Left ventricle myocardium inferior (tissue), 1 donor: ENCODE results near the gene WDR36. TPM values are rescaled to one million over a fixed set of nuclear protein-coding genes. Genes with fewer than 3 reads are reported as not detected.

Source experiments
- DNase-seq: peaks from one replicate; pipeline ENCODE4 v3.0.0-alpha.2; 2020
- H3K27ac ChIP-seq: fragments of 200-600 bp; replicated peaks from 2 replicates; pipeline ENCODE4 v1.8.0; 2021
- H3K27me3 ChIP-seq: fragments of 200-600 bp; 2 replicates; pipeline ENCODE4 v1.8.0; 2021; ENCODE audit warnings: low read depth
- H3K36me3 ChIP-seq: fragments of 200-600 bp; 2 replicates; pipeline ENCODE4 v1.8.0; 2021
- H3K4me1 ChIP-seq: fragments of 200-600 bp; 2 replicates; pipeline ENCODE4 v1.8.0; 2021
- H3K4me3 ChIP-seq: fragments of 200-600 bp; 2 replicates; pipeline ENCODE4 v1.8.0; 2021; ENCODE audit warnings: mild to moderate bottlenecking, moderate library complexity
- H3K9me3 ChIP-seq: fragments of 200-600 bp; replicated peaks from 2 replicates; pipeline ENCODE4 v1.8.0; 2021
- intact Hi-C: fragments of 100-400 bp; cut with micrococcal nuclease; formaldehyde crosslinking; loops from one replicate; pipeline ENCODE4 v1.11.0; 2022
- total RNA-seq: library from RNA; stranded (reverse); fragmentation: NEBNext Ultra II Directional; extraction: Animal tissue kit (Norgen Biotek cat#: 25700); gene quantifications from one replicate; pipeline ENCODE4 v1.2.1, GENCODE V29; 2021
- TF ChIP-seq, protein P1 (sequence below): fragments of 200-600 bp; IDR thresholded peaks from 2 replicates; pipeline ENCODE4 v1.8.0; 2021; ENCODE audit warnings: antibody characterized with exemption, mild to moderate bottlenecking, borderline replicate concordance
- donor health status: DM: no; HTN: yes; CAD: no; lungs with severe emphysema.

WDR36 gene
- total RNA-seq, 1 donor from 2014 or later = 11.8 TPM

DNA sequence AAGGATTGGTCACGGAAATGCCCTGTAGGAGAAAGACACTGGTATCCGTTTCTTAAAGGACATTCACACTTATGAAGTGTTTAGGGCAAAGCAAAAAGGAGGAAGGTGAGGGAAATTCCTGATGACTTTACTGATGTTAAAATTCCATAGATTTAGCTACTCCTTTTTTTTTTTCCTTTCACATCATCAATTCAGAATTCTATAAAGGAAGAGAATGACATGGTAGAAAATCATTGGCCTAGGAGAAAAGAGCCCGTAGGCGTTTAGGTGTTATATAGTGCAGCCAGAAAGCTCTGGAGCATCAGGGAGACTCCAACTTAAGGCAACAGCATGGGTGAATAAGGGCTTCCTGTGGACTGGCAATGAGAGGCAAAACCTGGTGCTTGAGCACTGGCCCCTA lies 20.7 kb upstream of the WDR36 start, which contains the start of gene TSLP:
Gene TSLP, plus strand, starts transcription at position 301 of the 400 bp plus-strand sequence. CDS start 178 bp downstream, outside the sequence.
- no peak for DNase-seq
- Histone ChIP-seq H3K36me3 (no peaks in the 10 kb centered on the region), H3K4me3 (peak within 1 kb of the TSS; percentile 71), H3K27me3 (peaks cover 55% of the 10 kb centered on the region), H3K9me3 (no peaks in the 10 kb centered on the region), H3K27ac (no peak within 1 kb of the TSS), H3K4me1 (peaks cover 45% of the 10 kb centered on the region)
- TF ChIP-seq, protein P1, sequence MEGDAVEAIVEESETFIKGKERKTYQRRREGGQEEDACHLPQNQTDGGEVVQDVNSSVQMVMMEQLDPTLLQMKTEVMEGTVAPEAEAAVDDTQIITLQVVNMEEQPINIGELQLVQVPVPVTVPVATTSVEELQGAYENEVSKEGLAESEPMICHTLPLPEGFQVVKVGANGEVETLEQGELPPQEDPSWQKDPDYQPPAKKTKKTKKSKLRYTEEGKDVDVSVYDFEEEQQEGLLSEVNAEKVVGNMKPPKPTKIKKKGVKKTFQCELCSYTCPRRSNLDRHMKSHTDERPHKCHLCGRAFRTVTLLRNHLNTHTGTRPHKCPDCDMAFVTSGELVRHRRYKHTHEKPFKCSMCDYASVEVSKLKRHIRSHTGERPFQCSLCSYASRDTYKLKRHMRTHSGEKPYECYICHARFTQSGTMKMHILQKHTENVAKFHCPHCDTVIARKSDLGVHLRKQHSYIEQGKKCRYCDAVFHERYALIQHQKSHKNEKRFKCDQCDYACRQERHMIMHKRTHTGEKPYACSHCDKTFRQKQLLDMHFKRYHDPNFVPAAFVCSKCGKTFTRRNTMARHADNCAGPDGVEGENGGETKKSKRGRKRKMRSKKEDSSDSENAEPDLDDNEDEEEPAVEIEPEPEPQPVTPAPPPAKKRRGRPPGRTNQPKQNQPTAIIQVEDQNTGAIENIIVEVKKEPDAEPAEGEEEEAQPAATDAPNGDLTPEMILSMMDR = no peak
- intact Hi-C loops = no loop called here

DNA sequence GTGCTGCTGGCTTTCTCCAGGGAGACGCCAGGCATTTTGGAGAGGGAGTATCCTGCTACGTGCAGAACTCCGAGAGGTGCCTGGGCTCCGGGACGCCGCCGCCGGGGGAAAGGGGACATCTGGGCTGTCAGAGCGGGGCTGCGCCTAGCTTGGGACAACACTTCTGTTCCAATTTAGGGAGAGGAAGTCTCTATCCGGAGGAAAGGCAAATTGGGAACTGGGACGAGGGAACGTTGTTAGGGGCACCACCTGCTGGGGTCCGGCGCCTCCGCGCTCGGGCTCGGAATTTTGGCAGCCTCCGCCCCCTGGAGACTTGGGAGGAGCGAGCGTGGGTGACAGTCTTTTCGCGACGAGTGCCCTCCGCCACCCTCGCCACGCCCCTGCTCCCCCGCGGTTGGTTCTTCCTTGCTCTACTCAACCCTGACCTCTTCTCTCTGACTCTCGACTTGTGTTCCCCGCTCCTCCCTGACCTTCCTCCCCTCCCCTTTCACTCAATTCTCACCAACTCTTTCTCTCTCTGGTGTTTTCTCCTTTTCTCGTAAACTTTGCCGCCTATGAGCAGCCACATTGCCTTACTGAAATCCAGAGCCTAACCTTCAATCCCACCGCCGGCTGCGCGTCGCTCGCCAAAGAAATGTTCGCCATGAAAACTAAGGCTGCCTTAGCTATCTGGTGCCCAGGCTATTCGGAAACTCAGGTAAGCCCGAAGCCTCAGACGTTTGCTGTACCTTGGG lies 19.0 kb upstream of the WDR36 start:
- peak overlapping the region; percentile 67 for H3K27ac ChIP-seq
- H3K9me3 ChIP-seq = no peaks in the 10 kb centered on the region
- peak; percentile 71 for DNase-seq
- intact Hi-C loops = no loop called here
- H3K27me3 ChIP-seq = peaks cover 38% of the 10 kb centered on the region
- TF ChIP-seq, protein P1 = no peak
- no peaks in the 10 kb centered on the region for H3K36me3 ChIP-seq
- peaks cover 45% of the 10 kb centered on the region for H3K4me1 ChIP-seq
- peak overlapping the region; percentile 71 for H3K4me3 ChIP-seq

DNA sequence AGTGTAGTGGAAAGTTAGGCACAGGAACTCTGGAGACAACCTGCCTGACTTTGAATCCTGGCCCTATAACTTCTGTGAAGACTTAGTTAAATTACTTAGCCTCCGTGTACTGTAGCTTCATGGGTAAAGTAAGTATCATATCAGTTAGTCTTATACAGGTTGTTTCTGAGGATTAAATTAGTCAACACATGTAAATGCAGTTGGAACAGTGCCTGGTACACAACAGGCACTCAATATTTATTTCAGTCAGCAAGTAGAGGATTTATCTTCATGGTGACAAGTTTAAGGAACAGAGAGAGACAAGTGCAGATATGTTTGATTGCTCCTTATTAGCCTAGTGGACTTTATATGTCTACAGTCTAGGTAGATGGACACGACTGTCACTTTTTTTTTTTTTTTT lies 17.9 kb upstream of the WDR36 start:
- no peak overlapping the region for H3K27ac ChIP-seq
- intact Hi-C loops = no loop called here
- H3K36me3 ChIP-seq = no peaks in the 10 kb centered on the region
- peaks cover 45% of the 10 kb centered on the region for H3K4me1 ChIP-seq
- peaks cover 27% of the 10 kb centered on the region for H3K27me3 ChIP-seq
- no peaks in the 10 kb centered on the region for H3K9me3 ChIP-seq
- TF ChIP-seq, protein P1 = no peak
- no peak for DNase-seq
- H3K4me3 ChIP-seq = peak overlapping the region; percentile 71

DNA sequence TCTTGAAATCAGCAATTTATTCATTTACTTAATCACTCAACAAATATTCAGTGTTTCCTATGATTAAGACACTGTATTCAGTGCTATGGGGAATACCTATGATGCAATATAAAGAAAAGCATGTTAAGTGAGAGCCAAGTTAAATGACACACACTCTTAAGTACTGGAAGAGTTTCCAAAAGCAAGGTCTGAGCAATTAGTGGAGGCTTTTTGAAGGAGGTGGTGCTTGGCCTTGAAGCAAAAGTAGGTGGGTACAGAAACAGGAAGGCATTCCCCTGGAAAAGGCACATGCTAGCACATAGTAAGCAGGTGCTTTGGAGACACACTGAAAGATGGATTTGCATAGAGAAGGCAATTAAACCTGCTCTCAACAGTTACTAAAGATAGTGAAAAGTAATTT lies 16.6 kb upstream of the WDR36 start:
- Histone ChIP-seq H3K27ac (no peak overlapping the region), H3K27me3 (peaks cover 14% of the 10 kb centered on the region)
- intact Hi-C loops = no loop called here

DNA sequence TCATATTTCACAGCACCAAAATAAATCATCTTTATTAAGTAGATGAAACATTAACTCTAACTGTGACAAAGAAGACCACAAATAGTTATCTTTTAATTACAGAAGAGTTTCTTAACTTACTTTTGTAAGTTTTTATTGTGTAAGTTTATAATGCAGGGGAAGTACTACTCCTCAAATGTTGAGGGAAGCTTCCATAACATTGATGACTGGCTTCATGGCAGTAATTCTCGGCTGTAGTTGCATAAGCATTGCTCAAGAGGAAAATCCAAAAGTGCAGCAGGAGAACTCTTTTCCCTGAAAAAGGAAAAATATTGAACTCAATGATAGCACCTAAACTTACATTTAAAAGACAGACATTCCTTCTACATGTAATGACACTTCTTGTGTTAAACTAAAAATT lies 16.1 kb upstream of the WDR36 start:
- no peak overlapping the region for H3K27ac ChIP-seq
- H3K9me3 ChIP-seq = no peaks in the 10 kb centered on the region
- intact Hi-C loops = no loop called here
- no peak for DNase-seq
- H3K27me3 ChIP-seq = peaks cover 9% of the 10 kb centered on the region
- H3K4me1 ChIP-seq = peaks cover 31% of the 10 kb centered on the region
- no peak overlapping the region for H3K4me3 ChIP-seq
- TF ChIP-seq, protein P1 = no peak
- H3K36me3 ChIP-seq = no peaks in the 10 kb centered on the region

More for the DNA sequence above, 16.6 kb upstream of the WDR36 start:
- no peaks in the 10 kb centered on the region for H3K9me3 ChIP-seq
- TF ChIP-seq, protein P1 = no peak
- no peaks in the 10 kb centered on the region for H3K36me3 ChIP-seq
- peaks cover 36% of the 10 kb centered on the region for H3K4me1 ChIP-seq
- DNase-seq = no peak
- H3K4me3 ChIP-seq = no peak overlapping the region
